NCI-H446 treated with DMSO at 0.1 percent for 48 hours (cell line): ENCODE measurements around the gene COL4A2.

ENCODE experiments used
- DNase-seq: peaks from one replicate; lab custom pipeline; 2025; lab: John Stamatoyannopoulos, UW

Gene COL4A2

GRCh38 chr13:110272227-110272626, 34.9 kb upstream of the COL4A2 start:
- DNase-seq: no peak

- no peak for DNase-seq
These were observed 34.4 kb upstream of the COL4A2 start for GRCh38 chr13:110272651-110273050.

- DNase-seq: no peak
These were observed 33.8 kb upstream of the COL4A2 start for GRCh38 chr13:110273254-110273653.

- DNase-seq: no peak
These were observed 32.4 kb upstream of the COL4A2 start for GRCh38 chr13:110274687-110275086.

- no peak for DNase-seq
These were observed 31.0 kb upstream of the COL4A2 start for GRCh38 chr13:110275931-110276552.

GRCh38 chr13:110276553-110276950, 30.5 kb upstream of the COL4A2 start:
- DNase-seq: no peak

GRCh38 chr13:110277357-110277975, 29.6 kb upstream of the COL4A2 start:
- no peak for DNase-seq

- no peak for DNase-seq
These were observed 28.2 kb upstream of the COL4A2 start for GRCh38 chr13:110278859-110279258.

GRCh38 chr13:110279684-110280083, 27.4 kb upstream of the COL4A2 start:
- DNase-seq: no peak

GRCh38 chr13:110280231-110280813, 26.8 kb upstream of the COL4A2 start:
- no peak for DNase-seq

- no peak for DNase-seq
These were observed 25.9 kb upstream of the COL4A2 start for GRCh38 chr13:110280985-110281688.

GRCh38 chr13:110281736-110282135, 25.3 kb upstream of the COL4A2 start:
- DNase-seq: no peak

GRCh38 chr13:110282316-110282841, 24.7 kb upstream of the COL4A2 start:
- no peak for DNase-seq

GRCh38 chr13:110283736-110284517, 23.2 kb upstream of the COL4A2 start:
- DNase-seq: no peak

- no peak for DNase-seq
These were observed 22.2 kb upstream of the COL4A2 start for GRCh38 chr13:110284779-110285484.

GRCh38 chr13:110285991-110286832, 20.9 kb upstream of the COL4A2 start:
- no peak for DNase-seq

GRCh38 chr13:110286833-110287819, 20.0 kb upstream of the COL4A2 start:
- no peak for DNase-seq

GRCh38 chr13:110289174-110289573, 17.9 kb upstream of the COL4A2 start:
- DNase-seq: no peak

- DNase-seq: no peak
These were observed 17.4 kb upstream of the COL4A2 start for GRCh38 chr13:110289661-110290060.
